Stimulated activated CD4-positive, alpha-beta T cell treated with anti-CD3 and anti-CD28 coated beads, Interleukin-4, amount 100 ng/mL, for 48 hours (primary cell): ENCODE data around the gene ETF1.
A peak's percentile ranks its signal among the peaks of the same experiment; 100 is the strongest.

ENCODE experiments used
- DNase-seq, 2 donors: peaks; one replicate each; pipeline ENCODE4 v3.0.0-alpha.2; 2020; ENCODE audit warnings: low read depth in 2 of 2

Gene ETF1

GRCh38 chr5:138463419-138464007 is 79.5 kb downstream of the ETF1 start:
- DNase-seq = no peak

- DNase-seq = no peak
Observed at GRCh38 chr5:138461343-138462125, 81.5 kb downstream of the ETF1 start.

GRCh38 chr5:138460032-138460693 is 82.9 kb downstream of the ETF1 start:
- DNase-seq = no peak

GRCh38 chr5:138459311-138459933 is 83.6 kb downstream of the ETF1 start:
- DNase-seq = peak; percentile 77 to 85

GRCh38 chr5:138458856-138459255 is 84.2 kb downstream of the ETF1 start:
- DNase-seq = no peak

- DNase-seq = no peak
Observed at GRCh38 chr5:138458384-138458783, 84.7 kb downstream of the ETF1 start.

GRCh38 chr5:138457531-138458275 is 85.3 kb downstream of the ETF1 start:
- DNase-seq = no peak
